DMS 273 treated with DMSO at 0.1 percent for 48 hours (cell line): ENCODE results near the gene SPAAR.
"Not testable (repeated sequence)": the region's sequence is repeated elsewhere in the genome, so short reads cannot be mapped to it uniquely, and the experiment has no call there.

Experiments
- DNase-seq: peaks from one replicate; lab custom pipeline; 2025; lab: John Stamatoyannopoulos, UW

The SPAAR gene

DNA sequence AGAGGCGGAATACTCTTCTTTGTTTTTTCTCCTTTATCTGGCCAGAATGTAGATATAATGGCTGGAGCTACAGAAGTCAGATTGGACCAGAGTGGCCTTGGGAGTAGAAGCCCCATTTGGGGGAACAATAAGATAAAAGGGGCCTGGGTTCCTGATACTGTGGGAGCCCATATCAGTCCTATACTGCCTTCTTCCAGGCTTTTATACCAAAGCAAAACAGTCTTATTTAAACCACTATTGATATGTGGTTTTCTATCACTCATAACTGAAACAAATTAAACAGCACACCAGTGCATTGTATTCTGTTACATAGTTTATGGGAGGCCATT, 14.3 kb downstream of the SPAAR start:
- DNase-seq = no peak

DNA sequence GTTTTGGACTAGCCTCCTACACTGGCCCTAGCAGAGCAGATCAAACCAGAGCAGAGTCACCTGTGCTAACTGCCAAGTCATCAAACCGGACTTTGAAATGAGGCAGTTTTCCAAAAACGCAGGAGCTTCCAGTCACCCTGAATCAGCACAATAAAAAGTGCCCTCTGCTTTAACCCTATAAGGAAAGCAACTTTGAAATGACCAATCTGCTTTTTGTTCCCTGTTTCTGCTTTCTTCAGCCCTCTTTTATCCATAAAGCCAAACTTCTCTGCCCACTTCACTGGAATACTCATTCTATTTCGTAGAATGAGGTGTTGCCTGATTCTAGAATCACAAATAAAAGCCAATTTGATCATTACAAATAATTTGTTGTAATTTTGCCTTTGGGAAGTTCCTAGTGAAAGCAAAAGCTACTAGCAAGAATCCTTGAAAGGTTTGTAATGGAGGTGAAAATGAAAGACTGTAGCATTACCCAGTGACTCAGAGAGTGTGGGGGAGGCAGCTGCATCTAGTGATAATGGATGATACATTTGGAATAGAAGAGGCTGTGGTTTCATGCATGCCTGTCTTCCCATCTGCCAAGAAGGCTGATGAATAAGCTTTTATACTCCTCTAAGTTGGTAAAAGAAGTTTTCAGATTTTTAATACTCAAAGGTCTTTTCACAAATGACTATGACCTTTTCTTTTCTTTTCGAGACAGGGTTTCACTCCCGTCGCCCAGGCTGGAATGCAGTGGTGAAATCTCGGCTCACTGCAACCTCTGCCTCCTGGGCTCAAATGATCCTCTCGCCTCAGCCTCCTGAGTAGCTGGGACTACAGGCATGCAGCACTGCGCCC, 14.9 kb downstream of the SPAAR start:
- DNase-seq = no peak

GRCh38 chr9:35928591-35929452, 19.5 kb downstream of the SPAAR start:
- no peak for DNase-seq

GRCh38 chr9:35929453-35929718, 20.1 kb downstream of the SPAAR start:
- DNase-seq = no peak

GRCh38 chr9:35930521-35930920, 21.2 kb downstream of the SPAAR start:
- no peak for DNase-seq

DNA sequence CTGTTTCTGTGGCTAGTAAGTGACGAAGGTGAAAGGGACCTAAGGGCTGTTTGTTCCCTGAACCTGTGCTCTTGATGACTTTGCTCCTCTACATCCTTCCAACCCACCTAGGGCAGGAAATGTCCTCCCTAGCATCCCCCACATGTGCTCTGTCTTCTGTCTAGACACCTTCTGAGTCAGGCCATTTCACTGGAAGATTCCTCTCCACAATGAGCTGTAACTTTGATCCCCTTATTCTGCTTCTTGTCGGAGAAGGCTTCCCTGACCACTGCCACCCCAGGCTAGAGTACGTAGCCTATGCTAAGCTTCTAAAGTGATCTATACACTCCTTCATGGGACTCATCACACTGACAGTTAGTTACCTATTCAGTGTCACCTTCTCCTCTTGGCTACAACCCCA, 21.7 kb downstream of the SPAAR start:
- no peak for DNase-seq

DNA sequence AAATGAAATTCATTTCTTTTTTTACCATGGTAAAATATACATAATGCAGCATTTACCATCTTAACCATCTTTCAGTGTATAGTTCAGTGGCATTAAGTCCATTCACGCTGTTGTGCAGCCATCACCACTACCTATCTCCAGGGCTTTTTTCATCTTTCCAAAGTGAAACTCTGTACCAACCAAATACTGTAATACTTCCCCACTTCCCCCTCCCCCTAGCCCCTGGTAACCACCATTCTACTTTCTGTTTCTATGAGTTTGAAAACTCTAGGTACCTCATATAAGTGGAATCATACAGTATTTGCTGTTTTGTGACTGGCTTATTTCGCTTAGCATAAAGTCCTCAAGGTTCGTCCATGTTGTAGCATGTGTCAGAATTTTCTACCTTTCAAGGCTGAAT, 23.4 kb downstream of the SPAAR start:
- DNase-seq = no peak

GRCh38 chr9:35933550-35934067, 24.3 kb downstream of the SPAAR start:
- no peak for DNase-seq

DNA sequence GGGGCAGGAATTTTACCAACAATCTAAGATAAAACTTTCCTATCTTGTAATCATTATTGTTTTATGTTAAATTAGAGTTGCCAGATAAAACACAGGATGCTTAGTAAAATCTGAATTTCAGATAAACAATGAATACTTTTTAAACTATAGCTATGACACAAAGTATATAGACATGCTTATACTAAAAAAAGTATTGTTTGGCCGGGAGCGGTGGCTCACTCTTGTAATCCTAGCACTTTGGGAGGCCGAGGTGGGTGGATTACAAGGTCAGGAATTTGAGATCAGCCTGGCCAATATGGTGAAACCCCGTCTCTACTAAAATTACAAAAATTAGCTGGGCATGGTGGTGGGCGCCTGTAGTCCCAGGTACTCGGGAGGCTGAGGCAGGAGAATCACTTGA, 24.8 kb downstream of the SPAAR start:
- not testable (repeated sequence) for DNase-seq

DNA sequence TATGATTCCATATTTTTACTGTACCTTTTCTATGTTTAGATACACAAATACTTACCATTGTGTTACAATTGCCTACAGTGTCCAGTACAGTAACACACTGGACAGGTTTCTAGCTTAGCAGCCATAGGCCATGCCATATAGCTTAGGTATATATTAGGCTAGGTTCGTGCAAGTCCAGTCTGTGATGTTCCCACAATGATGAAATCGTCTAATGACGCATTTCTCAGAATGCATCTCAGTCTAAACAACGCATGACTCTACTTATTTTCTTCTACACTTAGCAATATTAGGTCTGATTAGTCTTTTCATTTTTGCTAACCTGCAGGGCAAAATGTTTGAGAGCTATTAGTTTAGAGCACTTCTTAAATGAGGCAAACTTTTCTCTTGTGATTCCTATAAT, 26.0 kb downstream of the SPAAR start:
- no peak for DNase-seq

- DNase-seq = no peak
Measured at GRCh38 chr9:35935755-35936509, 26.6 kb downstream of the SPAAR start.

- no peak for DNase-seq
Measured at GRCh38 chr9:35937227-35937626, 27.9 kb downstream of the SPAAR start.

- no peak for DNase-seq
Measured at GRCh38 chr9:35938474-35939356, 29.4 kb downstream of the SPAAR start.

GRCh38 chr9:35939679-35940250, 30.5 kb downstream of the SPAAR start:
- DNase-seq = no peak

DNA sequence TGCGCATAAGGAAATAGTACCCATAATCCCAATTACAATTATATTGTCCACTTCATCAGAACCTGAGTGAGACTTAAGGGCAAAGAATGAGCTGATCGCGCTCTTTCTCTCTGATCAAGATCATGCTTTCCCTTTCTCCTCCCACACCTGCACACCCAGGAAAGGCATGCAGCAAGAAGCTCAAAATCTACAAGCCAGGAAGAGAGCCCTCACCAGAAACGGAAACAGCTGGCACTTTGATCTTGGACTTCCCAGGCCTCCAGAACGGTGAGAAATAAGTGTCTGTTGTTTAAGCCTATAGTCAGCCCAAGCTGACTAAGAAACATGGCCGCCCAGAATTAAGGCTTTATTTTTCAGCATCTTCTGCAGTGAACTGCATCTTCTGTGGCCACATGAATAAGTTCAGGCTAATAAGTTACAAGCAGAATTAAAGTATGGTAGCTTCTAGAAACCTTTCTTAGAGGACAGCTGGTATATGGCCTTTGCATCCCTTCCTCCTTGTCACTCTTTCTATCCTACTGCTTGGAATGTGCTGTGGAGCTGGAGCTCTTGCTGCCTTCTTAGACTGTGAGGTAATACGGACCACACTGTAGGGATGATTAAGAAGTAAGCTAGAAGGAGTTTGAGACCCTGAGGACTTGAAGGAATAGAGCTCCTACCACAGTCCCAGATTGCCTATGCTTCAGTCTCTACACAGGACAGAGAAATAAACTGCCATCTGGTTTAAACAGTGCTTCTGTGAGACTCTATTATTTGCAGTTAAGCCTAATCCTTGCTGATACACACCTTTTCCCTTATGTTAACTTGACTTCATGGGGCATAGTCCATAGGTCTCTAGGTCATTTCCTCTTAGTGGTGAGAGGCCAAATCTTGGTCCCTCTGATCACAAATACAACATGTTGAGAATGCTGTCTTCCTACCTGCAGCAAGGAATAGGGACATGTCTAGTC, 31.4 kb downstream of the SPAAR start:
- DNase-seq = no peak

DNA sequence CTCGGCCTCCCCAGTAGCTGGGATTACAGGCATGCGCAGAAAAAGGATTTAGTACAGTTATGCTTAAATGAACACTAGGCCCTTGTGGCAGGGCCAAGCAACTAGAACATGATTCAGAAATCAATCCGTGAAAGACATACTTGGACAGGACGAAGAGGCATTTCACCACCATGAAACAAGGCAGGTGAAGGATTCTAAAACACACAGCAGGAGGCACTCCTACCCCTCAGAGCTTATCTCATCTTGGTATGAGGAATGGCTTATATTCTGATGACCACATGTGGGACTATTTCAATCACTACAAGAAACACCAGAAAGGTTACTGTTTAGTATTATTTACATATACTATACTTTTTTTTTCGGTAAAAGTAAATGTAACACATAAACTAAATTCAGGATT, 33.0 kb downstream of the SPAAR start:
- no peak for DNase-seq

- DNase-seq = no peak
Measured at GRCh38 chr9:35944173-35944572, 34.9 kb downstream of the SPAAR start.

DNA sequence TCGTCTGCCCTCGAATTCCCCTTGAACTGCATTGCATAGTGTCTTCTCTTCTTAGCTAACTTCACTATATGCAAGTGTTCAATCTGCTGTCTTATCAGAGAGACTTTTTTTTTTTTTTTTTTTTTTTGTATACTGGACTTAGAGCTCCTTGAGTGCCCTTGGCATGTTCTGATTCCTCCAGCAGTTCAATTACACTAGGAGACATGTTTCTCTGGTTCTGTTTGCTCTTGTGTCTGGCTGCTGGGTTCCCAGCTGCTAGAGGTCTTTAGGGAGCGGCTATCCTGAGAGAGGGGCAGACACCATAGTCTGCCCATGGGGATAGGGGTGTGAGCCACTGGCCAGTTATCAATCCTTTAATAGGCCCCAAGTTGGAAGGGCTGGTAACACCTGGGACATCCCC, 35.6 kb downstream of the SPAAR start:
- no peak for DNase-seq

DNA sequence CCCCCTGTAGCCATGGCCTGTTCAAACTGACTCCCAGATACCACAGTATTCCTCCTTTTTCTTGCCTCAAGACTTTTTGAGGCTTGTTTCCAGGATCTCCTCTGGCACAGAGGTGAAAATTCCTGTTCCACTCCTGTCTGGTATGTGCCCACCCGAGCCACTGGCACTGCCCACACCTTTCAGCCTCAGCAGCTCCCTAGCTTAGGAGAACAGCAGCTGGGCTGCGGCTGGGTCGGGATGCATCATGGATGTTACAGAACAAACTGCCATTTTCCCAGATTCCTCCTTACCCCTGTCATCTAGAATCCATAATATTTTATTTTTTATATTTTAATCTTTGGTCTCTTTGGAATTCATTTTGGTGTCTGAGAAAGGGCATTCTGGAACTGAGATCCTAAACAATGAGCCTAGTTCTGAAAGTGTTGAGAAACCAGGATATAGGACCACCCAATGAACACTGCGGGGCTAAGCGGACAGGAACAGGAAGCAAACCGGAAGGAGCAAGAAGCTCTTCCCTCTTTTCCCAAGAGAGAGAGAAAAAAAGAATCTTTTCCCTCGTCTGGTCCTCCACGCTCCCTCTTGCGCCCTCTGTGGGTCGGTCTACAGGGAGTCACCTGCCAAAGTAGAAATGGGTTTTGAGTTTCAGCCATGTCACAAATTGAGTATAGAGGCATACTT, 36.2 kb downstream of the SPAAR start:
- DNase-seq = peak; percentile 79

DNA sequence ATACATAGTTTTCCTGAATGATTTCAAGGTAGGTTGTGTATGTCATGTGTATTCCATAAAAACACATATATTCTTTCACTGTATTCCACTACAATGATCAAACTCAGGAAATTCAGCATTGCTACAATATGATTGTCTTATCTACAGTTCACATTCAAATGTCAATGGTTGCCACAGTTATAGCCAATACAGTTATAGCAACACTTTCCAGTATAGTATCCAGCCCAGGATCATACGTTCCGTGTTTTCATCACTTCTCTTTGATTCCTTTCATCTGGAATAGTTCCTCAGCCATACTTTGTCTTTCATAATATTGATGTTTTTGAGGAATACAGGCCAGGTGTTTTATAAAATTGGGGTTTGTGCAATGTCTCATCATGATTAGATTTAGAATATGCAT, 39.2 kb downstream of the SPAAR start:
- no peak for DNase-seq
